ENCODE results near the gene GUCA1A. TPM values are rescaled to one million over a fixed set of nuclear protein-coding genes. Genes with fewer than 3 reads are reported as not detected.
"Not testable (repeated sequence)": the region's sequence is repeated elsewhere in the genome, so short reads cannot be mapped to it uniquely, and the experiment has no call there.

Gene GUCA1A
- total RNA-seq, 1 experiment from 2014 or later: not detected

- H3K36me3 ChIP-seq: no peaks in the 10 kb centered on the region
- H3K9me3 ChIP-seq (replicated peaks): no peaks in the 10 kb centered on the region
- no peak overlapping the region for H3K4me3 ChIP-seq
- DNase-seq: no peak
- no peak overlapping the region for H3K27ac ChIP-seq
- H3K4me1 ChIP-seq: peaks cover 9% of the 10 kb centered on the region
- no peaks in the 10 kb centered on the region for H3K27me3 ChIP-seq
Observed at GRCh38 chr6:42156638-42157037, 16.5 kb upstream of the GUCA1A start.

GRCh38 chr6:42158011-42158410 is 15.2 kb upstream of the GUCA1A start:
- no peaks in the 10 kb centered on the region for H3K9me3 ChIP-seq (replicated peaks)
- no peaks in the 10 kb centered on the region for H3K36me3 ChIP-seq
- H3K27me3 ChIP-seq: no peaks in the 10 kb centered on the region
- H3K27ac ChIP-seq: no peak overlapping the region
- no peak for DNase-seq
- peaks cover 3% of the 10 kb centered on the region for H3K4me1 ChIP-seq
- H3K4me3 ChIP-seq: no peak overlapping the region

GRCh38 chr6:42158631-42159030 is 14.5 kb upstream of the GUCA1A start:
- Histone ChIP-seq H3K27ac (no peak overlapping the region), H3K4me1 (peaks cover 3% of the 10 kb centered on the region), H3K36me3 (no peaks in the 10 kb centered on the region), H3K27me3 (no peaks in the 10 kb centered on the region; the same call in 1 of the 2 replicates), H3K9me3 (replicated peaks) (no peaks in the 10 kb centered on the region), H3K4me3 (no peak overlapping the region)
- DNase-seq: peak; percentile 66 to 79

GRCh38 chr6:42159431-42160024 is 13.6 kb upstream of the GUCA1A start:
- no peaks in the 10 kb centered on the region for H3K36me3 ChIP-seq
- H3K9me3 ChIP-seq (replicated peaks): no peaks in the 10 kb centered on the region
- no peak overlapping the region for H3K4me3 ChIP-seq
- peaks cover 3% of the 10 kb centered on the region for H3K4me1 ChIP-seq
- H3K27me3 ChIP-seq: no peaks in the 10 kb centered on the region; the same call in 1 of the 2 replicates
- DNase-seq: no peak
- H3K27ac ChIP-seq: no peak overlapping the region

GRCh38 chr6:42162384-42162783 is 10.8 kb upstream of the GUCA1A start:
- DNase-seq: no peak
- H3K4me3 ChIP-seq: no peak overlapping the region
- H3K27me3 ChIP-seq: no peaks in the 10 kb centered on the region; the same call in none of the 2 replicates
- no peaks in the 10 kb centered on the region for H3K9me3 ChIP-seq (replicated peaks)
- no peaks in the 10 kb centered on the region for H3K36me3 ChIP-seq
- peaks cover 3% of the 10 kb centered on the region for H3K4me1 ChIP-seq
- H3K27ac ChIP-seq: no peak overlapping the region

GRCh38 chr6:42162812-42163211 is 10.4 kb upstream of the GUCA1A start:
- no peak overlapping the region for H3K27ac ChIP-seq
- peaks cover 3% of the 10 kb centered on the region for H3K4me1 ChIP-seq
- no peaks in the 10 kb centered on the region for H3K36me3 ChIP-seq
- H3K4me3 ChIP-seq: no peak overlapping the region
- DNase-seq: no peak
- no peaks in the 10 kb centered on the region; the same call in none of the 2 replicates for H3K27me3 ChIP-seq
- no peaks in the 10 kb centered on the region for H3K9me3 ChIP-seq (replicated peaks)

GRCh38 chr6:42163981-42164380 is 9.2 kb upstream of the GUCA1A start:
- Histone ChIP-seq H3K27ac (no peak overlapping the region), H3K36me3 (no peaks in the 10 kb centered on the region), H3K9me3 (replicated peaks) (no peaks in the 10 kb centered on the region), H3K4me3 (no peak overlapping the region), H3K27me3 (peaks cover 2% of the 10 kb centered on the region), H3K4me1 (no peaks in the 10 kb centered on the region)
- DNase-seq: no peak

- no peak for DNase-seq
- H3K36me3 ChIP-seq: no peaks in the 10 kb centered on the region
- H3K4me3 ChIP-seq: no peak overlapping the region
- H3K4me1 ChIP-seq: no peaks in the 10 kb centered on the region
- no peaks in the 10 kb centered on the region for H3K9me3 ChIP-seq (replicated peaks)
- no peak overlapping the region for H3K27ac ChIP-seq
- peaks cover 2% of the 10 kb centered on the region for H3K27me3 ChIP-seq
Observed at GRCh38 chr6:42165016-42165415, 8.1 kb upstream of the GUCA1A start.

- Histone ChIP-seq H3K4me1 (no peaks in the 10 kb centered on the region), H3K4me3 (no peak overlapping the region), H3K9me3 (replicated peaks) (no peaks in the 10 kb centered on the region), H3K27me3 (peaks cover 2% of the 10 kb centered on the region), H3K36me3 (no peaks in the 10 kb centered on the region), H3K27ac (no peak overlapping the region)
- peak; percentile 61 to 91 for DNase-seq
Observed at GRCh38 chr6:42166444-42167141, 6.6 kb upstream of the GUCA1A start.

GRCh38 chr6:42168650-42169049 is 4.5 kb upstream of the GUCA1A start:
- Histone ChIP-seq H3K36me3 (no peaks in the 10 kb centered on the region), H3K27ac (no peak overlapping the region), H3K27me3 (peaks cover 2% of the 10 kb centered on the region), H3K4me3 (no peak overlapping the region), H3K4me1 (no peaks in the 10 kb centered on the region), H3K9me3 (replicated peaks) (no peaks in the 10 kb centered on the region)
- DNase-seq: no peak

- not testable (repeated sequence) for H3K36me3 ChIP-seq; H3K27me3 ChIP-seq; DNase-seq; H3K4me3 ChIP-seq; H3K4me1 ChIP-seq; H3K27ac ChIP-seq; H3K9me3 ChIP-seq (replicated peaks)
Observed at GRCh38 chr6:42169780-42170179, 3.4 kb upstream of the GUCA1A start.

- DNase-seq: no peak
- Histone ChIP-seq H3K27ac (no peak overlapping the region), H3K9me3 (replicated peaks) (no peaks in the 10 kb centered on the region), H3K4me3 (no peak overlapping the region), H3K4me1 (no peaks in the 10 kb centered on the region), H3K27me3 (0 out of 2 replicates have a peak, but pooled peaks cover 2% of the 10 kb centered on the region), H3K36me3 (no peaks in the 10 kb centered on the region)
Observed at GRCh38 chr6:42171813-42172581, 1.2 kb upstream of the GUCA1A start.

GRCh38 chr6:42175860-42176259 is 2.7 kb downstream of the GUCA1A start:
- no peaks in the 10 kb centered on the region for H3K4me1 ChIP-seq
- H3K36me3 ChIP-seq: no peaks in the 10 kb centered on the region
- H3K4me3 ChIP-seq: no peak overlapping the region
- no peaks in the 10 kb centered on the region for H3K9me3 ChIP-seq (replicated peaks)
- no peak overlapping the region for H3K27ac ChIP-seq
- H3K27me3 ChIP-seq: no peaks in the 10 kb centered on the region
- DNase-seq: no peak

- Histone ChIP-seq H3K36me3 (no peaks in the 10 kb centered on the region), H3K27ac (no peak overlapping the region), H3K4me1 (no peaks in the 10 kb centered on the region), H3K4me3 (no peak overlapping the region), H3K9me3 (replicated peaks) (no peaks in the 10 kb centered on the region), H3K27me3 (no peaks in the 10 kb centered on the region)
- DNase-seq: no peak
Observed at GRCh38 chr6:42176981-42177380, 3.8 kb downstream of the GUCA1A start.
